ENCODE results near the gene ANKRD40CL.

GRCh38 chr17:50783193-50783660 lies 15.9 kb upstream of the ANKRD40CL start:
- no peak for TF ChIP-seq POLR2A (IDR thresholded peaks at IDR 0.05; ENCODE audit: low read length)
- TF ChIP-seq GATA1 (IDR thresholded peaks at IDR 0.05; ENCODE audit: low read depth, low read length) = no peak

All from erythroblast (primary cell).